HG03097 (cell line): ENCODE results near the gene ZNF74.
A peak's percentile ranks its signal among the peaks of the same experiment; 100 is the strongest.
"Not testable (repeated sequence)": the region's sequence is repeated elsewhere in the genome, so short reads cannot be mapped to it uniquely, and the experiment has no call there.

Source experiments
- ATAC-seq: cut with Tn5 transposase; IDR thresholded peaks from one replicate; pipeline ENCODE4 v1.9.1; 2021; ENCODE audit not compliant: unreplicated experiment, low FRiP score

Gene ZNF74

GRCh38 chr22:20393705-20394476 lies at the start of gene ZNF74:
Gene ZNF74 (plus strand): TSS chr22:20394151. CDS start chr22:20394629, 478 bp downstream.
- ATAC-seq: peak; percentile 73

GRCh38 chr22:20346553-20346952 lies 47.4 kb upstream of the ZNF74 start:
- not testable (repeated sequence) for ATAC-seq

- ATAC-seq: not testable (repeated sequence)
These were observed 41.4 kb upstream of the ZNF74 start for GRCh38 chr22:20352536-20352935.

- no peak for ATAC-seq
These were observed 39.5 kb upstream of the ZNF74 start for GRCh38 chr22:20354238-20354975.

GRCh38 chr22:20355939-20356636 lies 37.9 kb upstream of the ZNF74 start:
- not testable (repeated sequence) for ATAC-seq

- ATAC-seq: not testable (repeated sequence)
These were observed 37.0 kb upstream of the ZNF74 start for GRCh38 chr22:20356906-20357305.

- not testable (repeated sequence) for ATAC-seq
These were observed 36.0 kb upstream of the ZNF74 start for GRCh38 chr22:20357967-20358366.

GRCh38 chr22:20358503-20359239 lies 35.3 kb upstream of the ZNF74 start:
- ATAC-seq: not testable (repeated sequence)

GRCh38 chr22:20360261-20360660 lies 33.7 kb upstream of the ZNF74 start:
- not testable (repeated sequence) for ATAC-seq

GRCh38 chr22:20360866-20361751 lies 32.8 kb upstream of the ZNF74 start:
- ATAC-seq: not testable (repeated sequence)

GRCh38 chr22:20361752-20362229 lies 32.2 kb upstream of the ZNF74 start:
- ATAC-seq: not testable (repeated sequence)

GRCh38 chr22:20362403-20362802 lies 31.5 kb upstream of the ZNF74 start:
- not testable (repeated sequence) for ATAC-seq

- not testable (repeated sequence) for ATAC-seq
These were observed 29.4 kb upstream of the ZNF74 start for GRCh38 chr22:20364335-20365260.

GRCh38 chr22:20366841-20367240 lies 27.1 kb upstream of the ZNF74 start:
- not testable (repeated sequence) for ATAC-seq

GRCh38 chr22:20368875-20369274 lies 25.1 kb upstream of the ZNF74 start:
- not testable (repeated sequence) for ATAC-seq

- ATAC-seq: not testable (repeated sequence)
These were observed 22.3 kb upstream of the ZNF74 start for GRCh38 chr22:20371687-20372086.

GRCh38 chr22:20372406-20372854 lies 21.5 kb upstream of the ZNF74 start:
- ATAC-seq: not testable (repeated sequence)

- not testable (repeated sequence) for ATAC-seq
These were observed 20.7 kb upstream of the ZNF74 start for GRCh38 chr22:20373195-20373706.
